Panc1 (cell line): Measurements from ENCODE around the gene TPRG1L.

Experiments used
- CTCF ChIP-seq: fragments of 450-650 bp; IDR thresholded peaks from 2 replicates; pipeline ENCODE4 v1.5.1; 2017; ENCODE audit warnings: mild to moderate bottlenecking
- POLR2AphosphoS5 ChIP-seq: IDR thresholded peaks from 2 replicates; pipeline ENCODE4 v1.6.1; 2012; ENCODE audit warnings: mild to moderate bottlenecking, low read depth, low read length, moderate library complexity
- SIN3A ChIP-seq: IDR thresholded peaks from 2 replicates; pipeline ENCODE4 v1.6.1; 2012; ENCODE audit warnings: low read depth, mild to moderate bottlenecking, low read length, moderate library complexity, borderline replicate concordance; ENCODE audit not compliant: insufficient read depth
- TCF7L2 ChIP-seq: IDR thresholded peaks from 2 replicates; pipeline ENCODE4 v1.6.1; 2011; ENCODE audit warnings: mild to moderate bottlenecking, low read depth, low read length, inconsistent platforms

DNA sequence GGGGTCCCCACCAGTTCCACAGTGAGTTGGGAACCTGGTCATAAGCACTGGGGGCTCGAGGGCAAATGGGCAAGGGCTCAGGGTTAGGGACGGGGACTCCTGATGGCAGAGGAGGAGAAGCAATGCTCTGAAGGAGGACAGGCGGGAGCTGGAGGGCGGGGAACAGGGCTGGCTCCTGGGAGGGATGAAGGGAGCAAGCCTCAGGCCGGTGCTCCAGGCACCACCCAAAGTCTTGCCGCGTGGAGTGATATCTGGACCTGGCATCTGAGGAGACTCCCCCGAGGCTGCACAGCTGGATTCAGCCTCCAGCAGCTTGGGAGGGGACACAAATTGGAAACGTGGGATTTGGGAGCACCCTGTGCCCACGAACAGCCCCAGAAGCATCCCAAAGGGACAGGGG lies 24.5 kb upstream of the TPRG1L start:
- TF ChIP-seq CTCF = no peak
- no peak for TF ChIP-seq POLR2AphosphoS5
- TF ChIP-seq SIN3A = no peak
- TF ChIP-seq TCF7L2 = no peak
